GM18870 (cell line): ENCODE results near the gene TEX14.

ENCODE experiments used
- ATAC-seq: cut with Tn5 transposase; IDR thresholded peaks from one replicate; pipeline ENCODE4 v1.9.1; 2021; ENCODE audit warnings: moderate library complexity; ENCODE audit not compliant: unreplicated experiment

TEX14 gene

DNA sequence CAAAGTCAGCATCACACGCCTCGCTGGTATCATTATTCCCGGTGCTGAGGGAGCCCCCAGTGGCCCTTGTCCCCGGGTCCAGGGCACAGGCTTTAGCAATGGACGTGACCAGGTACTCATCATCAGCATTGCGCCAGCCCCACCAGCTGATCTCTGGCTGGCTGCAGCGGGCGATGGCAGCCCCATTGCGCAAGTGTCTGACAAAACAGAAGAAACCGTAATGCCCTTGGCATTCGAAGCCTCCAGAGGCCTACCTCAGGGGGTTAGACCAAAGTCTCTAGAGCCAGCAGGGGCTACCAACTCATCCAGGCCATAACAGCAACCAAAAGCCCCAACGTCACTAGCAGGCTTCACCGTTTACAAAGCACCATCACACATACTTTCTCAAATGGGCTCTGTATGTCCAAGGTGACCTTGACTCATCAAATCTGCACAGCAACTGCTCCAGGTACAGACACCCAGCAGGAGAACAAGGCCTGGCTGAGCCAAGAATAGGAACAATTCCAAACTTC lies 184.7 kb downstream of the TEX14 start:
- ATAC-seq: no peak
